Loucy (cell line): Measurements from ENCODE around the gene VPS13D.

Experiments
- H2AFZ ChIP-seq: fragments of 200-600 bp; sonication (generic); 2 replicates; pipeline ENCODE4 v1.6.0; 2016; ENCODE audit warnings: antibody characterized with exemption, mild to moderate bottlenecking, low read length, moderate library complexity
- H3F3A ChIP-seq: fragments of 200-600 bp; 2 replicates; pipeline ENCODE4 v1.6.0; 2016; ENCODE audit warnings: antibody characterized with exemption, low read depth, mild to moderate bottlenecking
- H3K27me3 ChIP-seq: fragments of 200-600 bp; sonication (generic); 2 replicates; pipeline ENCODE4 v1.6.1; 2014; ENCODE audit warnings: low read length, mild to moderate bottlenecking; ENCODE audit not compliant: insufficient read depth, poor library complexity, severe bottlenecking
- H3K36me3 ChIP-seq: fragments of 200-600 bp; sonication (generic); 2 replicates; pipeline ENCODE4 v1.6.1; 2016; ENCODE audit warnings: low read length; ENCODE audit not compliant: insufficient read depth
- H3K4me1 ChIP-seq: fragments of 200-600 bp; sonication (generic); 2 replicates; pipeline ENCODE4 v1.5.1; 2014; ENCODE audit warnings: low read length, mild to moderate bottlenecking; ENCODE audit not compliant: insufficient read depth, poor library complexity, severe bottlenecking
- H3K4me2 ChIP-seq: fragments of 200-600 bp; sonication (generic); 2 replicates; pipeline ENCODE4 v1.6.0; 2014; ENCODE audit warnings: antibody characterized with exemption, low read length, low read depth, mild to moderate bottlenecking; ENCODE audit not compliant: poor library complexity, severe bottlenecking
- H3K4me3 ChIP-seq: fragments of 200-600 bp; sonication (generic); 2 replicates; pipeline ENCODE4 v1.5.1; 2014; ENCODE audit warnings: low read length, mild to moderate bottlenecking, mixed read lengths; ENCODE audit not compliant: poor library complexity, severe bottlenecking
- H3K79me2 ChIP-seq: fragments of 200-600 bp; sonication (generic); 2 replicates; pipeline ENCODE4 v1.6.1; 2014; ENCODE audit warnings: low read length; ENCODE audit not compliant: insufficient read depth
- H3K9ac ChIP-seq: fragments of 200-600 bp; sonication (generic); 2 replicates; pipeline ENCODE4 v1.6.0; 2014; ENCODE audit warnings: mild to moderate bottlenecking, low read depth, low read length, moderate library complexity; ENCODE audit not compliant: poor library complexity, severe bottlenecking
- H3K9me2 ChIP-seq: fragments of 200-600 bp; sonication (generic); replicated peaks from 2 replicates; pipeline ENCODE4 v1.6.1; 2016; ENCODE audit warnings: low read depth, low read length, mixed read lengths
- H3K9me3 ChIP-seq: fragments of 200-600 bp; sonication (generic); 2 replicates; pipeline ENCODE4 v1.6.1; 2014; ENCODE audit warnings: mild to moderate bottlenecking, antibody characterized with exemption, low read length, low read depth; ENCODE audit not compliant: insufficient read depth
- H4K20me1 ChIP-seq: fragments of 200-600 bp; sonication (generic); 2 replicates; pipeline ENCODE4 v1.6.0; 2014; ENCODE audit warnings: antibody characterized with exemption, low read length, mild to moderate bottlenecking; ENCODE audit not compliant: insufficient read depth, poor library complexity, severe bottlenecking
- EZH2phosphoT487 ChIP-seq: fragments of 200-600 bp; IDR thresholded peaks from 2 replicates; pipeline ENCODE4 v1.6.1; 2018; ENCODE audit warnings: antibody characterized with exemption, mild to moderate bottlenecking, moderate library complexity, borderline replicate concordance
- TF ChIP-seq, protein P1 (sequence below): fragments of 200-600 bp; sonication (generic); conservative IDR thresholded peaks from 2 replicates; pipeline ENCODE4 v1.5.1; 2014; ENCODE audit warnings: mild to moderate bottlenecking, antibody characterized with exemption, low read length

Gene VPS13D

DNA sequence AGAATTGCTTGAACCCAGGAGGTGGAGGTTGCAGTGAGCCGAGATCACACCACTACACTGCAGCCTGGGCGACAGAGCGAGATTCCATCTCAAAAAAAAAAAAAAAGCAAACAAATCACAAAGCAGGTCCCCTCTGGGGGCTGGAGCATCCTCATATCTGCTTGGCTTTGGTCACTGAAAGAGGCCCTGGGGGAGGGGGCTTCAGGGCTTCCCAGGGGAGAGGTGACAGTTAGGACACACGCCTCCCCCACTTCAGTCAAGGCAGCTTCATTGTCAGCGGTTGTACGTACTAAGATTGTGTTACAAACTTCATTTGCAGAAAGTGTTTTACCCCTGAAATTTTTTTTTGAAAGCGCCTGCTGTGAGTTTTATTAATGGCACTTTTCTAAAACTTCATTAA is 257.7 kb downstream of the VPS13D start:
- H3K9me2 ChIP-seq = no peaks in the 10 kb centered on the region
- no peaks in the 10 kb centered on the region for H4K20me1 ChIP-seq
- H3K36me3 ChIP-seq = no peaks in the 10 kb centered on the region
- no peak overlapping the region for H3K4me2 ChIP-seq
- H3K9me3 ChIP-seq = no peaks in the 10 kb centered on the region
- H3K27me3 ChIP-seq = no peaks in the 10 kb centered on the region
- no peak overlapping the region for H3K9ac ChIP-seq
- no peak overlapping the region for H2AFZ ChIP-seq
- no peaks in the 10 kb centered on the region for H3F3A ChIP-seq
- TF ChIP-seq, protein P1, sequence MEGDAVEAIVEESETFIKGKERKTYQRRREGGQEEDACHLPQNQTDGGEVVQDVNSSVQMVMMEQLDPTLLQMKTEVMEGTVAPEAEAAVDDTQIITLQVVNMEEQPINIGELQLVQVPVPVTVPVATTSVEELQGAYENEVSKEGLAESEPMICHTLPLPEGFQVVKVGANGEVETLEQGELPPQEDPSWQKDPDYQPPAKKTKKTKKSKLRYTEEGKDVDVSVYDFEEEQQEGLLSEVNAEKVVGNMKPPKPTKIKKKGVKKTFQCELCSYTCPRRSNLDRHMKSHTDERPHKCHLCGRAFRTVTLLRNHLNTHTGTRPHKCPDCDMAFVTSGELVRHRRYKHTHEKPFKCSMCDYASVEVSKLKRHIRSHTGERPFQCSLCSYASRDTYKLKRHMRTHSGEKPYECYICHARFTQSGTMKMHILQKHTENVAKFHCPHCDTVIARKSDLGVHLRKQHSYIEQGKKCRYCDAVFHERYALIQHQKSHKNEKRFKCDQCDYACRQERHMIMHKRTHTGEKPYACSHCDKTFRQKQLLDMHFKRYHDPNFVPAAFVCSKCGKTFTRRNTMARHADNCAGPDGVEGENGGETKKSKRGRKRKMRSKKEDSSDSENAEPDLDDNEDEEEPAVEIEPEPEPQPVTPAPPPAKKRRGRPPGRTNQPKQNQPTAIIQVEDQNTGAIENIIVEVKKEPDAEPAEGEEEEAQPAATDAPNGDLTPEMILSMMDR = no peak
- no peak for TF ChIP-seq EZH2phosphoT487
- H3K4me3 ChIP-seq = no peak overlapping the region
- no peaks in the 10 kb centered on the region for H3K79me2 ChIP-seq
- H3K4me1 ChIP-seq = no peaks in the 10 kb centered on the region

DNA sequence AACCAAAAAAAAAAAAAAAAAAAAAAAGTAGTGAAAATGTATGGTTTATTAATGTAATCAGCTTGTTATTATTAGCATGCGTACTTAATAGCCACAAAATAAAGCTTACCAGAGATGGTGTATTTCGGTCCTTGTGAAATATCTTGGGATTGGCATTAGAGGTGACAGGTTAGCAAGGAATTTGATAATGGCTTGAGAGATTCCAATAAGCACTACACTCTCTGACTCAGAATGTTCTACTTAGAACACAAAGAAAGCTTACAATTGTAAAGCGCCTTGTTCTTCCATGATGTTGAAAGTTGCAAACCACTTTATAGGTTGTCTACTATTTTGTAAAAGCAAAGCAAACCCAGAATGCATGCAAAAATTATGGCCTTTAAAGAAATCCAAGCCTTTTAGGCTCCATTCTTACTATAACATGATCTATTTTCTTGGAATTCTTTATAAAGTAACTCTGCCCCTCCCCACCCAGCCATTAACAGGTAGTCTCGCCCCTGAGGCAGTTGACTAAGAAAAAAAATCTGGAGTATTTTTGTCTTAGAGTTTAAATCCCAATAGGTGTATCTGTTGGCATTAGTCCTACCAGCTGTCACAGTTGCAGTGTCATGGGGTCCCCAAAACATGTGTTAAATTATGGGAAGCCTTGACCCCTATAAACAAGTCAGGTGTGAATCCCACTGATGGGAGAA is 259.0 kb downstream of the VPS13D start:
- Histone ChIP-seq H3K27me3 (no peaks in the 10 kb centered on the region), H3F3A (no peaks in the 10 kb centered on the region), H4K20me1 (no peaks in the 10 kb centered on the region), H3K9ac (no peak overlapping the region), H3K79me2 (no peaks in the 10 kb centered on the region), H3K4me2 (no peak overlapping the region), H3K4me3 (no peak overlapping the region), H3K36me3 (no peaks in the 10 kb centered on the region), H3K9me2 (no peaks in the 10 kb centered on the region), H2AFZ (no peak overlapping the region), H3K4me1 (no peaks in the 10 kb centered on the region), H3K9me3 (no peaks in the 10 kb centered on the region)
- no peak for TF ChIP-seq EZH2phosphoT487
- TF ChIP-seq, protein P1 = no peak

DNA sequence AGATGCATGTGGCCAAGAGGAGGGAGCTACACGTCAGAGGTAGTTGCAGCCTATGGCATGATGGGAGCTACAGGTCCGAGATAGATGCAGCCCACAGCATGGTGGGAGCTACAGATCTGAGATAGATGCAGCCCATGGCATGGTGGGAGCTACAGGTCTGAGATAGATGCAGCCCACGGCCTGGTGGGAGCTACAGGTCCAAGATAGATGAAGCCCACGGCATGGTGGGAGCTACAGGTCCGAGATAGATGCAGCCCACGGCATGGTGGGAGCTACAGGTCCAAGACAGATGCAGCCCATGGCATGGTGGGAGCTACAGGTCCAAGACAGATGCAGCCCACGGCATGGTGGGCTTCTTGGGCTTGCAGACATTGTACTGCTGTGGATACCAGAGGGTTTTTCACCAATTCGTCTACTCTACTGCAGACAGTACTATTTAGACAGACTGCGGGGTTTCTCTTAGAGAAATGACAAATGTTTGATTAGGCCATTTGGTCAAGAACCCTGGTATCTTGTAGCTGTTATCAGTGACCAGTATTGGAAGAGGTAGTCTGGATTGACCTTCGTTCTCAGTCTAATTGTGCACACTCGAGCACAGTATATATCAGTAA is 260.8 kb downstream of the VPS13D start:
- Histone ChIP-seq H3K9ac (no peak overlapping the region), H3K4me1 (no peaks in the 10 kb centered on the region), H3K27me3 (no peaks in the 10 kb centered on the region)

More for the DNA sequence above, 260.8 kb downstream of the VPS13D start:
- Histone ChIP-seq H3K36me3 (no peaks in the 10 kb centered on the region), H3K79me2 (no peaks in the 10 kb centered on the region), H3K4me2 (no peak overlapping the region), H2AFZ (no peak overlapping the region), H3K9me3 (no peaks in the 10 kb centered on the region), H3F3A (no peaks in the 10 kb centered on the region), H3K4me3 (no peak overlapping the region), H3K9me2 (no peaks in the 10 kb centered on the region), H4K20me1 (no peaks in the 10 kb centered on the region)
- TF ChIP-seq, protein P1 = no peak
- TF ChIP-seq EZH2phosphoT487 = no peak
